Hematopoietic multipotent progenitor cell treated with erythropoietin and hydrocortisone succinate and interleukin-3 and kit ligand, for 17 days (in vitro differentiated cells): Measurements from ENCODE around the gene GIGYF2.

ENCODE experiments used
- DNase-seq: peaks from one replicate; pipeline ENCODE4 v3.0.0-alpha.2; 2015; ENCODE audit warnings: low spot score

The GIGYF2 gene

DNA sequence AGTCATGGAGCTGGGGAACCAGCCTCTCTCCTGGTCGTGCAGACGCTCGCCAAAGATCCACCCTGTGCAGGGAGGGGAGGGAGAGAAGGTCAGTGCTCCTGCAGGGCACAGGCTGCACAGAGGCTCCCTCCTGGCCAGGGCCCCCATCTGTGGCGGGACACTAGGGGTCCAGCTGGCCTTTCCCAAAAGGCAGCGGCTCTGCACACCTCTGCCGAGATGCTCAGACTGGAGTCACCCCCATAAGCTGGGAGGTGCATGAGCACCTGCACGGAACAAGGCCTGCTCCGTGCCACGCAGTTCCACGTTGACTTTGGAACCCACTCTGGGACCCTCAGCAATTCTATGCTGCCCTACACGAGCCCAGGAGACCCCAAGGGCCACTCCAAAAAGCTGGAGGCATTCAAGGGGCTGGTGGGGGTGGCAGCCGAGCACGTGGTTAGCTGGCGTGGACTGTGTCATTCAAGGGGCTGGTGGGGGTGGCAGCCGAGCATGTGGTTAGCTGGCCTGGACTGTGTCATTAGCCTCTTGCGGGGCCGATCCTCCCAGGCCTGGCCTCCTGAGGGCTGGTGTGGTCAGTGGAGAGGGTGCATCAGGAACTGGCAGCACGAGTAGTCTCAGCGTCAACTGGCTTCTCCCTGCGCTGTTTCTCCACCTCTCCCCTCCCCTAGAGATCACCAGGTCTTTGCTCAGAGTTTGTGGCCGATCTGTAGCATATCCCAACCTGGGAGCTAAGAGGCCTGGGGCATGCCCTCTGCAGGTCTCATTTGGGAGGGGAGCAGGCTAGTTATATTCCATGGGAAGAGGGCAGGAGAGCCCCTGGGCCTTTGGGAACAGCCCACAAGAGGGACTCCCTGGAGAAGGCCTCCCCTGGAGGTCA lies 182.7 kb downstream of the GIGYF2 start:
- no peak for DNase-seq

DNA sequence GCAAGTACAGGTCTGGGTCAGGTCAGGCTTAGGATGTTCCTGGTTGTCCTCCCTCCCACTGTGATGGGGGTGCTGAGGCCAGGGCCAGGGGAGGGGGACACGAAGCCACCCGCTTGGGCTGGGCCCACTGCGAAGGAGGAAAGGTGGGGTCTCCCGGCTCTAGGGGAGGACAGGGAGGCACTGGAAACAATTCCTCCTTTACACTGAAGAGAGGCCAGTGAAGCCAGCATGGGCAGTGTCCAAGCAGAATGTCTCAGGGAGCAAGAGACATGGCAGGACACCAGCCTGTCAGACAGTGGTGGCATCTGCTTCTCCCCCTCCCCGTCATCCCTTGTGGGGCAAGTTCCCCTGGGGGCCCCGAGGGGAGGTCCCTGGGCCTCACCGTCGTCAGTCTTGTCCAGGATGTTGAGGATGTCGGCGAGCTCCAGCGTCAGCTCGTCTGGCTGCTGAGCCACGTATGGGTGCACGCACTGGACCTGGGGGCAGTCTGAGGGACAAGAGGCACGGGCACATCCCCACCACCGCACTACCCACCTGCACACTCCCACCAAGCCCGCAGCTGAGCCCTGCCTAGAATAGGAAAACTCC lies 183.7 kb downstream of the GIGYF2 start:
- no peak for DNase-seq

GRCh38 chr2:232882085-232882484 lies 185.0 kb downstream of the GIGYF2 start:
- no peak for DNase-seq

GRCh38 chr2:232882505-232883115 lies 185.5 kb downstream of the GIGYF2 start:
- no peak for DNase-seq

DNA sequence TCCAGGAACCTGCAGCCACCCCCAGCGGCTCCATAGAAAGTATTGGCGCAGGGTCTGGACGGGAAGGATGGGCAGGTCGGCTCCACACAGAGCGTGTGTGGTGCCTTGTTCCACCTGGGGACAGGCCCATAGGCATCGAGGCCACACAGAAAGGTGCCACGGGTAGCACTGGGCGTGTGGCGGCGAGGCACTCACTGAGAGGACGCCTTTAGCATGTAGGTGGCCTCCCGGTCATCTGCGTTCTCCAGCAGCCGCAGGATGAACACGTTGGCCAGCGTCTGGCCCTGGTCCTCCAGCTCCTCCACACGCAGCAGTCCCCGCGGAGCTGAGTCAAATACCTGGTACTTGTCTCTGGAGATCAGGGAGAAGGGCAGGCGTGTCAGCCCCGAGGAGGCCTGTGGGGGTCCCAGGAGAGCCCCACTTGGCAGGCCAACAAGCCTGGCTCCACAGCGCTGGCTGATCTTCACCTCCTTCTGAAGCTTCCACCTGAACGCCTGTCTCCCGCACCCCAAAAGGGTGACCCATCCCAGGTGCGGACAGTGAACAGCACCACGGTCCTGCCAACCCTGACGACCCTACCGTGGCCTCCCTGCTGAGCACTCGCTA lies 186.1 kb downstream of the GIGYF2 start:
- DNase-seq, result no peak

DNA sequence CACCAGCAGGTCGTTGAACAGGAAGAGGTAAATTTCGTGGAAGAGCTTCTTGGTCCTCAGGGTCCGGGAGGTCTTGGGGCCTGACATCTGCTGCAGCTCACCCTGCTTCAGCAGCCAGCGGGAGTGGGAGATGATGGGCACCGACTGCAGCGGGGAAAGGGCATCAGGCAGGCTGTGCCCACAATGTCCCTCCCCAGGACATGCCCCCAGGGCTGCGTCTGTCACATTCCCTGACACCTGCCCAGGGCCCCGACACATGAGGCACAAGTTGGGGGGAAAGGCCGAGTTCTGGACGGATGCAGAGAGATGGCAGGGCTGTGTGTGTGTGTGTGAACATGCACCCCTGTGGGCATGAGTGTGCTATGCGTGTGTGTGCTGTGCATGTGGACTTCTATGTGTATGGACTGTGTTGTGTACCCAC lies 186.9 kb downstream of the GIGYF2 start:
- no peak for DNase-seq

DNA sequence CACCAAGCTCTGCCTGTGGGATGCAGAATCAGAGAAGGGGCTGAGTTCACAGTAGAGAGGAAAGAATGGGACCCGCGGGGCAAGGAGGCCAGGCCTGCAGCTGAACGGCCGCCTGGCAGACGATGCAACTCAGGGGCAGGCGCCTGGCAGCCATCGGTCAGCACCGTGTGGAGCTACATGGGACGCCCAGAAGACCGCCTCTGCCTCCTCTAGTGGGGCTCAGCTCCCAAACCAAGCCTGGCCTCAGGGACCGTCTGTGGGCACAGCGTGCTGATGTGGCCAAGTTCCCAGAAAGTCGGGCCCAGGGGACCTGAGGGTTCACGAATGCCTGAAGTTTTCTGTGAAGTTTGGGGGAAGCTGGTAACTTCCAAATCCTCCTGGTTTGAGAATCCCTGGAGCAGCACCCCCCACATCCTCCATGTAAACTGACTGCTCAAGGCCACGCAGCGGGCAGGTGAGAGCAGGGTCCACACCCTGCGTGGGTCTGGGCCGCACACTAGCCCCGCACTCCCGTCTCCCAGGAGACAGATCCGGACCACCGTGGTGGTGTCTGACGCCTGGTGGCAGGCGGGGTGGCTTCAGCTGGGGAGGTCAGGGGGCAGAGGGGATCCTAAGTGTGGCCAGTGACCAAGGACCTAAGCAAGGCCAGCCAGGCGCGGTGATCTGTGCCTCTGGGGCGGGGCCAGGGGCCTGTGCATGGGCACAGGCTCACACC lies 187.6 kb downstream of the GIGYF2 start:
- no peak for DNase-seq

DNA sequence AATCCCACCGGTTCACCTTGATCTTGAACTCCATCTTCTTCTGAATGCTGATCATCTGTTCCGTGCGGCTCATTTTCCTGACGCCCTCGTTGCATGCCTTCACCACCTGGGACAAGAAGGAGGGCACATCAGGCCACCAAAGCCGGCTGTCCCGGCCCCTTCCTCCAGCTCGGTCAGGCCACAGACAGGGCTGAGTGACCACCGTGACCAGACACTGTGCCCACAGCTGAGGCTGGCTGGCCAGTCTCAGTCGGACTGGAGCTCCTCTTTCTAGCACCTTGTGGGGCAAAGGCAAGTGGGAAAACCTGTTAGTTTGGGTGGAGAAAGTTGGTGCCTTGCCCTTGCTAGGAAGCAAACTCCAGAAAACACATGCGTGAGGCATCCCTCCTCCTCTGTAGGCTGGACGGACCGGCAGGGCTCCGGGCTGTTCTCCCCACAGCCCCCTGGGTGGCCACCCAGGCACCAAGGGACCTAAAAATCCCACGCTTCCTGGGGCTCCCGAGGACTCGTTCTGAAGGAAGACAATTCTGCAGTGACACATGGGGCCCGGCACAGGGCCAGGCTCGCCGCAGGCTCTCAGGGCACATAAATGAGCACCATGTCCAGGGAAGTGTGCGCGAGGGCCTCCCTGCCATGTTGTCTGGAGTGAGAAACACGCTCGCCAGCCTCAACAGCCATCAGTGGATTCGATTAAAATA lies 188.3 kb downstream of the GIGYF2 start:
- no peak for DNase-seq

- no peak for DNase-seq
Observed at GRCh38 chr2:232886176-232886575, 189.0 kb downstream of the GIGYF2 start.

GRCh38 chr2:232886632-232887031 lies 189.5 kb downstream of the GIGYF2 start:
- no peak for DNase-seq

- DNase-seq, result no peak
Observed at GRCh38 chr2:232887171-232887850, 190.2 kb downstream of the GIGYF2 start.

GRCh38 chr2:232888099-232888836 lies 191.1 kb downstream of the GIGYF2 start:
- no peak for DNase-seq

GRCh38 chr2:232888839-232889529 lies 191.9 kb downstream of the GIGYF2 start:
- DNase-seq, result no peak

DNA sequence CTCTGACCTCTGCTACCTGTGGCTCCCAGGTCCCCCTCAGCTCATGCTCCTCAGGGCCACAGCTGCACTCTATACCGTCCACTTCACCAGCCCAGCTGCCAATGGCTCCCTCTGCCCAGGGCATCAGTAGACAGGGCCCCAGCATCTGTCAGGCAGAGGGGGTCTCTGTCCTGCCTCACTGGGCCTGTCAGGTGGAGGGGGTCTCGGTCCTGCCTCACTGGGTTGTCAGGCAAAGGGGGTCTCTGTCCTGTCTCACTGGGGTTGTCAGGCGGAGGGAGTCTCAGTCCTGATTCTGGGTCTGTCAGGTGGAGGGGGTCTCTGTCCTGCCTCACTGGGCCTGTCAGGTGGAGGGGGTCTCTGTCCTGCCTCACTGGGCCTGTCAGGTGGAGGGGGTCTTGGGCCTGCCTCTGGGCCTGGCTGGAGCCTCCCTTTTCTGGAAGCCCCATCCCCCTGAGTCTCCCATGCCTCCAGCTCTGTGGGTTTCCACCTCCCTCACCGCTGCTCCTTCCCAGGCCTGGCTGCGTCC lies 192.8 kb downstream of the GIGYF2 start:
- no peak for DNase-seq

DNA sequence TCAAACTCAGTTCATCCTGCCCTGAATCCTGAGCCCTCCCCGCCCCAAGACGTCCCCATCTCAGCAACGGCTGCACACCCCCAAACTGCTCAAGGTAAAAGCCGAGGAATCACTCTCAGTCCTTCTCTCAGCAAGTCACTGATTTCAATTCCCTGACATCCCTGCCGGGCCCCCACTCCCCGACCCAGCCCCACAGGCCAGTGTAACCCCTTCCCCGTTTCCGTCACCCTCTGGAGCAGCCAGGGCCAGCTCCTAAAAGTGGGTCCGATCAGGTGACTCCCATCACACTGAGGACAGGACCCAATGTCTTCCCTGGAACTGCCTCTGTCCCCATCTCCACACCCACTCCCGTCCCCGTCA lies 193.4 kb downstream of the GIGYF2 start:
- no peak for DNase-seq

DNA sequence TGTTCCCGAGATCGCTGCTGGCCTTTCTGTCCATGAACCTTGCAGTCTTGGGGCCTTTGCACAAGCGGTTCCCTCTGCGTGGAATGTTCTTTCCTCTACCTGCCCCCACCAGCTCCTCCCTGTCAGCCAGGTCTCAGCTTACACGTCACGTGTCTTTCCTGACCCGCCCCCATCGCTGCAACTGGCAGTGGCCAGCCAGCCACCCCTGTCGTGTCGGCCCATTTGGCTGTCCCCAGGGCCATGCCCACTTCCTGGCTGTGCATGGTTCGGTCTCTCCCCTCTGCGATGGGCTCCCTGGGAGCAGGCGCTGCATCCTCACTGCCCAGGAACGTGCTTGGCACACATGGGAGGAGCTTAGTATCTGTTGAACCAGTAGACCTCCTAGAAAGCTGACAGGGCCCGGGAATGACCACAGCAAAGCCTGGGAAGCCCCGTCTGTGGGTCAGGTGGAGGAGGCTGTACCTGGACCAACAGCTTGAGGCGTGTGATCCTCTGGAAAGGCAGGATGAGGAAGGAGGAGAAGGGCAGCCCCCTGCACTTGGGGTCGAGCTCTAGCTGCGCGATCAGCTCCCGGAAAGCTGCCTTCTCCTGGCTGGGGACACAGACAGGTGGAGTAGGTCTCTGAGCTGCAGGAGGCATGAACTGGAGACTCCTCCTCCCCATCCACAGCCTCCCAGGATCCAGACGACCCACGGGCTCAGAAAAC lies 193.9 kb downstream of the GIGYF2 start:
- no peak for DNase-seq

GRCh38 chr2:232891621-232892071 lies 194.5 kb downstream of the GIGYF2 start:
- DNase-seq, result no peak

GRCh38 chr2:232892221-232892620 lies 195.1 kb downstream of the GIGYF2 start:
- no peak for DNase-seq

GRCh38 chr2:232892843-232893242 lies 195.7 kb downstream of the GIGYF2 start:
- no peak for DNase-seq
